Subcutaneous adipose tissue (tissue), 4 donors: ENCODE measurements around the gene MLC1. TPM values are rescaled to one million over a fixed set of nuclear protein-coding genes. Genes with fewer than 3 reads are reported as not detected.

Experiments
- total RNA-seq, 4 donors: library from RNA; depleted of rRNA; stranded (reverse); fragments of >200 nt; gene quantifications; one replicate each; pipeline ENCODE4 v1.1.0, GENCODE V29; 2016
- TF ChIP-seq, protein P1 (sequence below): fragments of 450-650 bp; IDR thresholded peaks from one replicate; pipeline ENCODE4 v1.5.1; 2016; ENCODE audit warnings: low read depth, mild to moderate bottlenecking, control low read depth, antibody characterized with exemption, moderate library complexity

The MLC1 gene
- total RNA-seq, 4 donors from 2014 or later, result 0.22 to 1.1 TPM; not detected in 2

DNA sequence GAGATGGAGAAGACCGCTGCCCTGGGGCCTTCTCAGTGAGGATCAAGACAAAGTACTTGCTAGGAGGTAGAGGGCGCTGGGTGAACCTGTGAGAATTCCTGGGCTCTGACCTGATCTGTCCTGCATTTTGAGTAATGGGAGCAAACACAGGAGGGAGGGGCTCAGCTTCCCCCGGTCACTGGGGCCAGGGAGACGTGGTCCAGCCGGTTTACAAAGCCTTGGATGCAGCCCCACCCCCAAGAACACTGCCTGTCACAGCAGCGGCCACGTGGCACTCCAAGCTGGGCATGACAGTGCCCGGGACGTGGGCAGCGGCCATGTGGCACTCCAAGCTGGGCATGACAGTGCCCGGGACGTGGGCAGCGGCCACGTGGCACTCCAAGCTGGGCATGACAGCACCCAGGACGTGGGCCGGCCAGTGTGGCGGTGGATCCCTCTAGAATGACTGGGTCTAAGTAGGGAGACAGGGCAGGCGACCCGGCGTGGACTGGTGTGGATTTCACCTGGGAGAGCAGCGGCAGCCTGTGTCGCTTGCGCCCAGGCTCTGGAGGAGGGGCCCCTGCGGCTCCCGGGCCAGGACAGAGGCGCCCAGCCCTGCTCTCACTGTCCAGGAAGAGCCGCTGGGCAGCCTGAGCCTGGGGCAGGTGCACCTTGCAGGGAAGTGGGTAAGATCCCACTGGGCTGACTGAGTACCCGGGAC lies 24.6 kb downstream of the MLC1 start:
- TF ChIP-seq, protein P1, sequence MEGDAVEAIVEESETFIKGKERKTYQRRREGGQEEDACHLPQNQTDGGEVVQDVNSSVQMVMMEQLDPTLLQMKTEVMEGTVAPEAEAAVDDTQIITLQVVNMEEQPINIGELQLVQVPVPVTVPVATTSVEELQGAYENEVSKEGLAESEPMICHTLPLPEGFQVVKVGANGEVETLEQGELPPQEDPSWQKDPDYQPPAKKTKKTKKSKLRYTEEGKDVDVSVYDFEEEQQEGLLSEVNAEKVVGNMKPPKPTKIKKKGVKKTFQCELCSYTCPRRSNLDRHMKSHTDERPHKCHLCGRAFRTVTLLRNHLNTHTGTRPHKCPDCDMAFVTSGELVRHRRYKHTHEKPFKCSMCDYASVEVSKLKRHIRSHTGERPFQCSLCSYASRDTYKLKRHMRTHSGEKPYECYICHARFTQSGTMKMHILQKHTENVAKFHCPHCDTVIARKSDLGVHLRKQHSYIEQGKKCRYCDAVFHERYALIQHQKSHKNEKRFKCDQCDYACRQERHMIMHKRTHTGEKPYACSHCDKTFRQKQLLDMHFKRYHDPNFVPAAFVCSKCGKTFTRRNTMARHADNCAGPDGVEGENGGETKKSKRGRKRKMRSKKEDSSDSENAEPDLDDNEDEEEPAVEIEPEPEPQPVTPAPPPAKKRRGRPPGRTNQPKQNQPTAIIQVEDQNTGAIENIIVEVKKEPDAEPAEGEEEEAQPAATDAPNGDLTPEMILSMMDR, result no peak

DNA sequence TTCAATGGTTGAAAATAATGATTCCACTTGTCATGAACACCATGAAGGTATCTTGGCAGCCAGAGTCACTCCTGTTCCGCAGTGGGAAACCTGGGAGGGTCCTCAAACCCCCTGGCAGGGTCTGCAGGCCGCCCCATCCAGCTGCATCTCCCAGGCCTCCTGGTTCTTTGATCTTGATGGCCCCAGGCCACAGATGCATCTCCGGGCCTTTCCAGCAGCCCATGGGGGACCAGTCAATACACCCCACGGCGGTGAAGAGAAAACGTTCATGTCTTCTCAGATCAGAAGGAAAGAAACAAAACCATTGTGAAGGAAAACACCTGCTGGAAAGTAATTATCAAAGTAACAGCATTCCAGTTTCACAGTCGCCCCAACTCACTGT lies 25.4 kb downstream of the MLC1 start:
- TF ChIP-seq, protein P1, result no peak

DNA sequence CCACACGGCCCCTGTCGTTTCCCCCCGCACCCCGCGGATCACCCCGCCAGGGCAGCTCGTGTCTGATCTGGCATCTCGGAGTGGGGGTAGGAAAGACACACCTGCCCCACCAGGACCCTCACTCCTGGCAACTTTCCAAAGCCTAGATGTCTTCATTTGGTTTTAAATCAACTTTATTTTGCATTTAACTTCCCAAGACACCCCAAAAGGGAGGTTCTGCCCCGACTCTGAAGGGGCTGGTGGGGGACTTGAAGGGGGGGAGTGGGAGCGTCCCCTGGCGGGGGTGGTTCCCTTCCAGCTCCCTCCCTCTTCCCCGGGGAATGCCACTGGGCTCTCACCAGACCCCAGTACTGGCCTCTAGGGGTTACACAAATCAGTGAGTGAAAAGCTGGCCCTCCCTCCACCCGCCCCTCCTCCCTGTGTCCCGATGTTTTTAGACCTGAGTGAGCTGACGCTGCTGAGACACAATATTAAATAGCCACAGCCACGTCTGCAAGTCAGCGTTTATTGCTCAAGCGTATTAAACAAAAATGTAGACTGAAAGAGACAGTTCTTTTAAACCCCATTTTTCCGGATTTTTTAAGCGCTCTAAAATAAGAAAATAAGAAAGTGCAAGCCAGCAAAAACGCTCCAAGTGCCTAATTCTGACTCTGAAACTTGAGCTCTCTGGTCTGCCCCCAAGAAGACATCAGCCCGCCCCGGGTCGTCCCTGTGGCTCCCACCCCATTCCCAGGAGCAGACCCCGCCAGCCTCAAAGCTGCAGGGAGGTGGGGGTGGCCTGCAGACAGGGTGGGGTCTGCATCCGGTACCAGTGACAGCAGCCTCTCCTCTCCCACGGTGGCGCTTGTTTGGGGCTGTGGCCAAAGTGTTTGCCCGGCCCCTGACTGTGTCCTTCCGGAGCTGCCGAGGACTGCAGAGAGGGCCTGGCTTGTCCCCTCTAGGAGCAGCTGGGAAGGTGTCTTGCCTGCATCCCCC lies 26.0 kb downstream of the MLC1 start:
- TF ChIP-seq, protein P1, result no peak

DNA sequence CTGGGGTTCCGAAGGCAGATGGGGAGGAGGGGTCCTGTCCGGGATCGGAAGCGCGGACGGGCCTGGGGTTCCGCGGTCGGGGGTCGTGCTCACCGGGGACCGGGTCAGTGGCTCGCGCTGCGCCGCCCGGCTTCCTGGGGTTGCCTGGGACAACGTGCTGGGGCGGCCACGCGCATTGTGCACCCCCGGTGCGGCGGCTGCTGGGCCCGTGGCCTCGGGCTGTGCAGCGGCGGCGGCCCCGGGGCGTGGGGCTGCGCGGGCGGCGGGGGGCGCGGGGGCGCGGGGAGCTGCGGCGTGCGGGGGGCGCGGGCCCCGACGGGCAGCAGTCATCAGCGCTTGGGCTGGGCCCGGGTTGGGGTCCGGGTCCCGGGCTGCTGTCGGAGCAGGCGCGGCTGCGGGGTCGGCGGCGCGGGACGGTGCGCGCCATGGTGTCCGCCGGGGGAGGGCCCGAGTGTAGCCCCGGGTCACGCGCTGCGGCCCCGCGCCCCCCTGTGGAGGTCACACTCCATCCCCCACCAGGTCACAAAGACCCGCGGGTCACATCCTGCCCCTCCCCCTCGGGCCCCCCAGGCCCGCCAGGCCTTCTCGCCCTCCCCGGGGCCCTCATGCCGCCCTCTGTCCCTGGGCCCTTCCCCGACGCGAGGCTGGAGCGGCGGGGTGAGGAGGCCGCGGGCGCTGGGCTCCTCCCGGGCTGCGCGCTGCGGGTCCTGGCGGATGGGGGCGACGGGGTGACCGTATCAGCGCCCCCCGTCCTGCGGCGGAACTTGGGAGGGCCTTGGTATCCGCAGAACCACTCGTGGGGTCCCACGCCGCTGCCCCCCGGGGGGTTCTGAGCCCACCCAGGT lies 26.9 kb downstream of the MLC1 start, which contains the start of gene TTLL8:
TSS of gene TTLL8 (minus strand) at position 238 of the 845 bp plus-strand sequence.
- TF ChIP-seq, protein P1, result no peak

DNA sequence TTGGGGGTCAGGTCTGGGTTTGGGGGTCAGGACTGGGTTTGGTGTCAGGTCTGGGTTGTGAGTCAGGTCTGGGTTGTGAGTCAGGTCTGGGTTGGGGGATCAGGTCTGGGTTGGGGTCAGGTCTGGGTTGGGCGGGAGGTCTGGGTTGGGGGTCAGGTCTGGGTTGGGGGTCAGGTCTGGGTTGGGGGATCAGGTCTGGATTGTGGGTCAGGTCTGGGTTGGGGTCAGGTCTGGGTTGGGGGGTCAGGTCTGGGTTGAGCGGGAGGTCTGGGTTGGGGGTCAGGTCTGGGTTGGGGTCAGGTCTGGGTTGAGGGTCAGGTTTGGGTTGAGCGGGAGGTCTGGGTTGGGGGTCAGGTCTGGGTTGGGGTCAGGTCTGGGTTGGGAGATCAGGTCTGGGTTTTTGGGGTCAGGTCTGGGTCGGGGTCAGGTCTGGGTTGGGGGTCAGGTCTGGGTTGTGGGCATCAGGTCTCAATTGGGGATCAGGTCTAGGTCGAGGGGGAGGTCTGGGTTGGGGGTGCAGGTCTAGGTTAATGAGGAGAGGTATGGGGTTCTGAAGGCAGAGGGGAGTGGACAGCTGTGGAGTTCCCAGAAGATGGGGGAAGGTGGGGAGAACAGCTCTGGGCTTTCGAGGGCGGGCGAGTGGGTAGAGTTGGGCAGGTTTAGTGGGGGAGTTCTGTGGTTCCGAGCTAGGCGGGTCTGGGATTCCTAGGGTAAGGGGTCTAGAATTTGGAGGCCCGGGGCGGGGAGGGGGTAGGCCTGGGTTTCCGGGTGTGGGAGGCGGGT lies 27.8 kb downstream of the MLC1 start:
- TF ChIP-seq, protein P1, result no peak

DNA sequence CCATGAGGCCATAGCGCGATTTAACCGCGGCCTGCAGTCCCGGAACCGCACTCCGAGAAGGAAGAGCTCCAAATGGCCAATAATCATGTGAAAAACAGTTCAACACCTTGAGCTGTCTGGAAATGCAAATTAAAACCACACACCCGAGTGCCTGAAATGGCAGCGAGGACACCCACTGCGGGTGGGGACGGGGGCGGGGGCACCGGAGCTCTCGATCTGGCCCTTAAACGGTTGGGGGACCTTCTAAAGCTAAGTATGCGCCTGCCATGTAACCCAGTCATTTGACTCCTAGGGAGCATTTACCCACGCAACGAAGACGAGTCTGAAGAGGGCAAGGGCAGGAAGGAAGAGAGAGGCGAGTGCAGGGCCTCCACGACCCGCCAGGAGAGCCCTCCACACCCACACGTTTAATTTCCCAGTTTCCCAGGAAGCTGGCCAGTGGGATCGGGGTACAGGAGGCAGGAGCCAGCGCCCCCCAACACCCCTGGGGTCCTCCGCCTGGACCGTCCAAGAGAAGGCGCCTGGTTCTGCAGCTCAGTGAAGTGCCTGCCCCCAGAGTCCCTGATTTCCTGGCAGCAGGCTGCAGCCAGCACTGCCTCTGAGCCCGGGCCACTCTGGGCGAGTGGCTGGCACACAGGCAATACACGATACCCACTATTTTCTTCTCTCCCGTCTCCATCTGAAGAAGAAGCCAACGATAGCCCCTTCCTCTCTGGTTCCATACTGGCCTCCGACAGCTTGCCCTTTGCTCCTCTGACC lies 28.8 kb downstream of the MLC1 start:
- TF ChIP-seq, protein P1, result no peak
